ENCODE data around the gene SORCS2. TPM values are rescaled to one million over a fixed set of nuclear protein-coding genes. Genes with fewer than 3 reads are reported as not detected.
A peak's percentile ranks its signal among the peaks of the same experiment; 100 is the strongest.

SORCS2 gene
- total RNA-seq, 1 experiment from 2014 or later = not detected

- Mint-ChIP-seq H3K27ac (ENCODE audit: low read depth, unreplicated experiment) (no peak overlapping the region), H3K4me1 (ENCODE audit: insufficient read depth, unreplicated experiment) (peaks cover 11% of the 10 kb centered on the region), H3K9me3 (ENCODE audit: unreplicated experiment) (peaks cover 8% of the 10 kb centered on the region), H3K27me3 (ENCODE audit: insufficient read depth, unreplicated experiment) (no peaks in the 10 kb centered on the region), H3K4me3 (ENCODE audit: unreplicated experiment) (no peak overlapping the region), H3K36me3 (ENCODE audit: insufficient read depth, unreplicated experiment) (no peaks in the 10 kb centered on the region)
- CTCF ChIA-PET = interaction anchor here (0.6 kb wide), 1 partner anchor 128 kb away, joined by 3 read pairs; no protein-coding TSS in a partner anchor
- no peak for DNase-seq (ENCODE audit: unreplicated experiment)
- TF ChIP-seq CTCF (IDR thresholded peaks at IDR 0.05; ENCODE audit: unreplicated experiment) = no peak
- POLR2A ChIA-PET = no interaction called here
- no TSS peak for BruUV-seq (replicated peaks)
- intact Hi-C loops (cut with micrococcal nuclease) = no loop called here
Measured at GRCh38 chr4:7542781-7543180, 350.4 kb downstream of the SORCS2 start.

- intact Hi-C loops (cut with micrococcal nuclease) = no loop called here
- Mint-ChIP-seq H3K27ac (ENCODE audit: low read depth, unreplicated experiment) (no peak overlapping the region), H3K36me3 (ENCODE audit: insufficient read depth, unreplicated experiment) (no peaks in the 10 kb centered on the region), H3K9me3 (ENCODE audit: unreplicated experiment) (peaks cover 8% of the 10 kb centered on the region), H3K4me3 (ENCODE audit: unreplicated experiment) (no peak overlapping the region), H3K4me1 (ENCODE audit: insufficient read depth, unreplicated experiment) (peaks cover 14% of the 10 kb centered on the region), H3K27me3 (ENCODE audit: insufficient read depth, unreplicated experiment) (no peaks in the 10 kb centered on the region)
- TF ChIP-seq CTCF (IDR thresholded peaks at IDR 0.05; ENCODE audit: unreplicated experiment) = no peak
- BruUV-seq (replicated peaks) = no TSS peak
- CTCF ChIA-PET = interaction anchor here (0.6 to 0.7 kb wide), 2 partner anchors 51 to 661 kb away, joined by 3 to 4 read pairs; no protein-coding TSS in a partner anchor
- DNase-seq (ENCODE audit: unreplicated experiment) = no peak
- POLR2A ChIA-PET = interaction anchor here (0.7 to 3.0 kb wide), 5 partner anchors 11 to 149 kb away, joined by 3 to 18 read pairs (median 3); no protein-coding TSS in a partner anchor
Measured at GRCh38 chr4:7546152-7546808, 353.9 kb downstream of the SORCS2 start.

- CTCF ChIA-PET = interaction anchor here (0.6 to 0.7 kb wide), 3 partner anchors 50 to 662 kb away, joined by 3 to 4 read pairs (median 3); no protein-coding TSS in a partner anchor
- DNase-seq (ENCODE audit: unreplicated experiment) = peak; percentile 24
- Mint-ChIP-seq H3K4me1 (ENCODE audit: insufficient read depth, unreplicated experiment) (peaks cover 14% of the 10 kb centered on the region), H3K9me3 (ENCODE audit: unreplicated experiment) (peaks cover 7% of the 10 kb centered on the region), H3K27me3 (ENCODE audit: insufficient read depth, unreplicated experiment) (no peaks in the 10 kb centered on the region), H3K27ac (ENCODE audit: low read depth, unreplicated experiment) (peak overlapping the region; percentile 39), H3K4me3 (ENCODE audit: unreplicated experiment) (peak overlapping the region; percentile 61), H3K36me3 (ENCODE audit: insufficient read depth, unreplicated experiment) (no peaks in the 10 kb centered on the region)
- no TSS peak for BruUV-seq (replicated peaks)
- intact Hi-C loops (cut with micrococcal nuclease) = no loop called here
- TF ChIP-seq CTCF (IDR thresholded peaks at IDR 0.05; ENCODE audit: unreplicated experiment) = no peak
- POLR2A ChIA-PET = interaction anchor here (0.7 to 3.0 kb wide), 9 partner anchors 9 to 358 kb away, joined by 3 to 18 read pairs (median 3); no protein-coding TSS in a partner anchor
Measured at GRCh38 chr4:7546809-7547367, 354.6 kb downstream of the SORCS2 start.

GRCh38 chr4:7547368-7548040 lies 355.2 kb downstream of the SORCS2 start:
- H3K4me3 Mint-ChIP-seq (ENCODE audit: unreplicated experiment) = peak overlapping the region; percentile 61
- no peaks in the 10 kb centered on the region for H3K27me3 Mint-ChIP-seq (ENCODE audit: insufficient read depth, unreplicated experiment)
- H3K4me1 Mint-ChIP-seq (ENCODE audit: insufficient read depth, unreplicated experiment) = peaks cover 14% of the 10 kb centered on the region
- H3K36me3 Mint-ChIP-seq (ENCODE audit: insufficient read depth, unreplicated experiment) = no peaks in the 10 kb centered on the region
- ChIA-PET CTCF (interaction anchor here (0.6 kb wide), 1 partner anchor 354 kb away, joined by 3 read pairs; no protein-coding TSS in a partner anchor), POLR2A (interaction anchor here (0.9 to 3.0 kb wide), 8 partner anchors 9 to 359 kb away, joined by 3 to 18 read pairs (median 3); no protein-coding TSS in a partner anchor)
- no TSS peak for BruUV-seq (replicated peaks)
- peak overlapping the region; percentile 39 for H3K27ac Mint-ChIP-seq (ENCODE audit: low read depth, unreplicated experiment)
- intact Hi-C loops (cut with micrococcal nuclease) = no loop called here
- DNase-seq (ENCODE audit: unreplicated experiment) = peak; percentile 57
- H3K9me3 Mint-ChIP-seq (ENCODE audit: unreplicated experiment) = peaks cover 4% of the 10 kb centered on the region
- no peak for TF ChIP-seq CTCF (IDR thresholded peaks at IDR 0.05; ENCODE audit: unreplicated experiment)

Data from MCF 10A (cell line).